Activated CD8-positive, alpha-beta T cell treated with anti-CD3 and anti-CD28 coated beads, Interleukin-2, amount 10 ng/mL, durations not matched to agents 7 days and 5 days (primary cell): ENCODE results near the gene FOXK2. TPM values are rescaled to one million over a fixed set of nuclear protein-coding genes. Genes with fewer than 3 reads are reported as not detected.
"Not testable (repeated sequence)": the region's sequence is repeated elsewhere in the genome, so short reads cannot be mapped to it uniquely, and the experiment has no call there.

Source experiments
- ATAC-seq: fragments of 150-1000 bp; cut with Tn5 transposase; one replicate; pipeline ENCODE4 v1.10.0; 2021; ENCODE audit warnings: moderate library complexity
- CTCF ChIA-PET: fragments of 350-600 bp; sonication (Branson Sonifier 250); formaldehyde crosslinking; loops from one replicate; lab custom pipeline; 2021; ENCODE audit warnings: antibody characterized with exemption; lab: Charles Lee
- POLR2A ChIA-PET: fragments of 350-600 bp; sonication (Branson Sonifier 250); formaldehyde crosslinking; loops from one replicate; lab custom pipeline; 2021; ENCODE audit warnings: antibody characterized with exemption; lab: Charles Lee
- DNase-seq: peaks from one replicate; pipeline ENCODE4 v3.0.0-alpha.2; 2020
- H3K27ac Mint-ChIP-seq: one replicate; pipeline ENCODE4 v1.8.0; 2021; ENCODE audit warnings: mild to moderate bottlenecking, mixed read lengths
- H3K27me3 Mint-ChIP-seq: one replicate; pipeline ENCODE4 v1.8.0; 2021; ENCODE audit warnings: low read depth, mixed read lengths
- H3K36me3 Mint-ChIP-seq: one replicate; pipeline ENCODE4 v1.8.0; 2021; ENCODE audit warnings: low read depth, mixed read lengths
- H3K4me1 Mint-ChIP-seq: one replicate; pipeline ENCODE4 v1.8.0; 2021; ENCODE audit warnings: low read depth, mixed read lengths
- H3K4me3 Mint-ChIP-seq: one replicate; pipeline ENCODE4 v1.8.0; 2021; ENCODE audit warnings: mild to moderate bottlenecking, mixed read lengths
- H3K9me3 Mint-ChIP-seq: one replicate; pipeline ENCODE4 v1.8.0; 2022; ENCODE audit warnings: mixed read lengths; ENCODE audit not compliant: insufficient read depth
- total RNA-seq, 2 experiments: library from RNA; stranded (reverse); gene quantifications; one replicate each; pipeline ENCODE4 v1.2.3, GENCODE V29; 2021

Gene FOXK2
- total RNA-seq, 2 experiments from 2014 or later: 62.3 to 65.3 TPM

DNA sequence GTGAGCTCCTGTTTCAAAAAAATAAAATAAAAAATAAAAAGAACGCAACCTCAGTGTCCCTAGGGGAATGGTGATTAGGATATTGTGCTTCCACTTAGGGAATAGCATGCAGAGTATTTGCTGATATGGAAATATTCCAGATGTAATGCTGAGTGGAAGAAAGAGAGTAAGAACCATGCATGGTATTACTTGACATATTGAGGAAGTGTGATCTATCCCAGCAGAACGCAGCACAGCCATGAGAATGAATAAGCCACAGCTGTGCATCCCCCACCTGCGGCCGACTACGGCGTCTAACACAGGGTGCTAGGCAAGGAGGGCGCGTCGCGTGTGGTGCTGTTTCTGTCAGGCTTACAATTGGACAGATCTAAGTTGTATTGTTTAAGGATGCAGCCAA is 49.5 kb downstream of the FOXK2 start:
- CTCF ChIA-PET: interaction anchor here (2.1 kb wide), 1 partner anchor 15 kb away, joined by 9 read pairs; no protein-coding TSS in a partner anchor
- POLR2A ChIA-PET: no interaction called here
- H3K4me1 Mint-ChIP-seq: no peaks in the 10 kb centered on the region

DNA sequence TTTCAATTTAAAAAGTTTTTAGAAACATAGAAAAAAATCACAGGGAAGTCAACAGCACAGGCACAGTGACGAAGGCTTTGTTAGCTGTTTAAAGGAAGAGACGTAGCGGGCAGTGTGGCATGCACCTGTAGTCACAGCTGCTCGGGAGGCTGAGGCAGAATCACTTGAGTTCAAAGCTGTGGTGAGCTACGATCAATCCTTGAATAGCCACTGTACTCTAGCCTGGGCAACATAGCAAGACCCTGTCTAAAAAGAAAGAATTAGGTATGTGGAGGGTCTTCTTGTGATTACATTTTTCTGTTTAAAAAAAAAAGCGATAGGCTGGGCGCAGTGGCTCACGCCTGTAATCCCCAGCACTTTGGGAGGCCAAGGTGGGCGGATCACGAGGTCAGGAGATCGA is 50.1 kb downstream of the FOXK2 start:
- Mint-ChIP-seq H3K9me3 (no peaks in the 10 kb centered on the region), H3K36me3 (peaks cover 27% of the 10 kb centered on the region), H3K27ac (no peak overlapping the region), H3K4me3 (no peak overlapping the region), H3K4me1 (no peaks in the 10 kb centered on the region), H3K27me3 (no peaks in the 10 kb centered on the region)
- CTCF ChIA-PET: interaction anchor here (2.1 kb wide), 1 partner anchor 15 kb away, joined by 9 read pairs; no protein-coding TSS in a partner anchor
- DNase-seq: no peak
- ATAC-seq: no peak
- POLR2A ChIA-PET: no interaction called here

More for the DNA sequence above, 49.5 kb downstream of the FOXK2 start:
- no peaks in the 10 kb centered on the region for H3K27me3 Mint-ChIP-seq
- ATAC-seq (no peak), DNase-seq (no peak)
- H3K9me3 Mint-ChIP-seq: no peaks in the 10 kb centered on the region
- peaks cover 27% of the 10 kb centered on the region for H3K36me3 Mint-ChIP-seq
- no peak overlapping the region for H3K4me3 Mint-ChIP-seq
- H3K27ac Mint-ChIP-seq: no peak overlapping the region

DNA sequence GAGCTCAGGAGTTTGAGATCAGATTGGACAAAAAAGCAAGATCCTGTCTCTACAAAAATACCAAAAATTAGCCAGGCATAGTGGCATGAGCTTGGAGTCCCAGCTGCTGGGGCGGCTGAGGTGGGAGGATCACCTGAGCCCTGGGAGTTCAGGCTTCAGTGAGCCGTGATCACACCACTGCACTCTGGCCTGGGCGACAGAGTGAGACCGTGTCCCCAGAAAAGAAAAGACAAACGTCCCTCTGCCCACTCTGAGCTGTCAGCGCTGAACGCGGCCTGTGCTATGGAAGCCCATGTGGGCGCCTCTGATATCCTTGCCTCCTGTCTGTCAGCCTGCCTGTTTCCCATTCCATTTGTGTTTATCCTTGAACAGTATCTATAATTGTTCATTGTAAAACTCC is 50.7 kb downstream of the FOXK2 start:
- H3K36me3 Mint-ChIP-seq: peaks cover 24% of the 10 kb centered on the region
- no peak overlapping the region for H3K4me3 Mint-ChIP-seq
- POLR2A ChIA-PET: no interaction called here
- DNase-seq (no peak), ATAC-seq (no peak)
- no peak overlapping the region for H3K27ac Mint-ChIP-seq
- CTCF ChIA-PET: no interaction called here
- no peaks in the 10 kb centered on the region for H3K9me3 Mint-ChIP-seq
- no peaks in the 10 kb centered on the region for H3K4me1 Mint-ChIP-seq
- H3K27me3 Mint-ChIP-seq: no peaks in the 10 kb centered on the region

DNA sequence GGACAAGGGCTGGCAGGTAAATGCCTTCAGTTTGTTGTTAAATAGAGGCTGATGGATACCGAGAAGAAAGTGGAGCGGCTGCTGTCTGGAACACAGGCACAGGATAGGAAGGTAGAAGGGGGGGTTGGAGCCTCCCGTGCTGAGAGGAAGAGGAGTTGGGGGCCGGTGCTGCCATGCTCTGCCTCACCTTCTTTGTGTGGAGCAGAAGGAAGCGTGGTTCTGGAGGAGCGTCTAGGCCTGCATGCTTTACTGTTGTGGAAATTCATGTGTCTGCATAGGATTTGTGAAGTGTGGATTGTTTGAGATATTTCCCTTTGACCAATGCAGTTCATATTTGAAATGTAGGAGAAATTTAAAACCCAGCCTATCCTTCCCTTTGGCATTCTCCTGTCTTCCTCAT is 52.3 kb downstream of the FOXK2 start:
- Mint-ChIP-seq H3K27ac (no peak overlapping the region), H3K4me3 (no peak overlapping the region), H3K27me3 (no peaks in the 10 kb centered on the region), H3K9me3 (no peaks in the 10 kb centered on the region), H3K36me3 (peaks cover 26% of the 10 kb centered on the region), H3K4me1 (no peaks in the 10 kb centered on the region)
- no peak for ATAC-seq
- DNase-seq: no peak
- POLR2A ChIA-PET: no interaction called here
- CTCF ChIA-PET: no interaction called here

DNA sequence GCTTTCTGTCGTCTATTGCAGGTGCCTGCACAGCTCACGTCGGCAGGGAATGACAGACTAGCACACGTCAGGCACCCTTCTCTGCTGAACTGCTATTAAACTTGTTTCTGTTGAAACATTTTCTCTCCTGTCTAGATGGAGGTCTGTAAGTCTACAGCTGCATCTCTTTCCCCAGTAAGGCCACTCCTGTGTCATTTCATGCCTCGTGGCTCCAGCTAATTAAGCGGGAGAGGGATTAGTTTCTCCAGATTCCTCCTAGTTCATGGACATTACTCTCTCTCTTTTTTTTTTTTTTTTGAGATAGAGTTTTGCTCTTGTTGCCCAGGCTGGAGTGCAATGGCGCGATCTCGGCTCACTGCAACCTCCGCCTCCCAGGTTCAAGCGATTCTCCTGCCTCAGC is 54.5 kb downstream of the FOXK2 start:
- no peaks in the 10 kb centered on the region for H3K27me3 Mint-ChIP-seq
- no peak overlapping the region for H3K27ac Mint-ChIP-seq
- no peaks in the 10 kb centered on the region for H3K9me3 Mint-ChIP-seq
- peaks cover 17% of the 10 kb centered on the region for H3K36me3 Mint-ChIP-seq
- ATAC-seq: no peak
- ChIA-PET POLR2A (no interaction called here), CTCF (interaction anchor here (2.4 kb wide), 1 partner anchor 19 kb away, joined by 6 read pairs; no protein-coding TSS in a partner anchor)
- no peak overlapping the region for H3K4me3 Mint-ChIP-seq
- DNase-seq: no peak
- no peaks in the 10 kb centered on the region for H3K4me1 Mint-ChIP-seq

DNA sequence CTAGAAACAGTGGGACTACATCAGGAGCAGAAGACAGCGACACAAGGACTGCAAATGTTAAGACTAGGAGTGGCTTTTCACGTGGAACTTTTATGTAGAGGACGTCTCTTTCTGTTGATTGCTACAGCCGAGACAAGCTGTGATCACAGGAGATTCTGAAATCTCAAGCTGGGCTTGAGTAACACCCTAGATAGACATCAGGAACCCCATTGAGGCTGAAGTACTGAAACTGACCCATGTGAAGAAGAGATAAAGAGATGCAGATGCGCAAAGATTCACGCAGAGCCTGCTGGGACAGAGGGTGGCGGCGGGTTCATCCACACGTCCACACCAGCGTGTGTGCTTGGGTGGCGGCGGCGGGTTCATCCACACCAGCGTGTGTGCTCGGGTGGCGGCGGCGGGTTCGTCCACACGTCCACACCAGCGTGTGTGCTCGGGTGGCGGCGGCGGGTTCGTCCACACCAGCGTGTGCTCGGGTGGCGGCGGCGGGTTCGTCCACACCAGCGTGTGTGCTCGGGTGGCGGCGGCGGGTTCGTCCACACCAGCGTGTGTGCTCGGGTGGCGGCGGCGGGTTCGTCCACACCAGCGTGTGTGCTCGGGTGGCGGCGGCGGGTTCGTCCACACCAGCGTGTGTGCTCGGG is 56.2 kb downstream of the FOXK2 start:
- CTCF ChIA-PET: interaction anchor here (2.4 kb wide), 1 partner anchor 21 kb away, joined by 6 read pairs; no protein-coding TSS in a partner anchor

DNA sequence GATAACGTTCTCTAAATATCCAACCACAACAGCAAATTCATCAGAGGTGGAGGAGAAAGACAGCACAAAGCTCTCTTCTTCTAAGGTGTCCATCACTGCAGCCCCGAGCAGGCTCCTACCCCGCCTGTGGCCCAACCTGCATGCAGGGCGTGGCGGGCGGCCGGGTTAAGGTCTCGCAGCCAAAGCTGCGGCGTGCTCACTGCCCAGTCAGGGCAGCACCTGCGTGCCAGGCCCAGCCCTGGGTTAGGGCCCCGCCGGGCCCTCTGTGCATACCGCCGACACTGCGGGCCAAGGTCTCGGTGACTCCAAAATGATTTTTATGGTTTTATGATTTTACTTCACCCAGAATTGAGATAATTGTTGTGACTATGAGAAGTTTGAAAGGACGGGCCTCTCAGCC is 57.8 kb downstream of the FOXK2 start:
- H3K27ac Mint-ChIP-seq: no peak overlapping the region
- ATAC-seq: no peak
- CTCF ChIA-PET: no interaction called here

More for the DNA sequence above, 56.2 kb downstream of the FOXK2 start:
- H3K4me3 Mint-ChIP-seq, H3K9me3 Mint-ChIP-seq, H3K27ac Mint-ChIP-seq, H3K27me3 Mint-ChIP-seq, ATAC-seq, POLR2A ChIA-PET, DNase-seq, H3K4me1 Mint-ChIP-seq: not testable (repeated sequence)
- peaks cover 16% of the 10 kb centered on the region for H3K36me3 Mint-ChIP-seq

DNA sequence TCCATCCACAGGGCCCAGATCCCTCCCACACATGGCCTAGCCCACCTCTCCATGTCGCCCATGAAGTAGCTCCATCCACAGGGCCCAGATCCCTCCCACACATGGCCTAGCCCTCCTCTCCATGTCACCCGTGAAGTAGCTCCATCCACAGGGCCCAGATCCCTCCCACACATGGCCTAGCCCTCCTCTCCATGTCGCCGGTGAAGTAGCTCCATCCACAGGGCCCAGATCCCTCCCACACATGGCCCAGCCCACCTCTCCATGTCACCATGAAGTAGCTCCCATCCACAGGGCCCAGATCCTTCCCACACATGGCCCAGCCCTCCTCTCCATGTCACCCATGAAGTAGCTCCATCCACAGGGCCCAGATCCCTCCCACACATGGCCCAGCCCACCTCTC is 60.4 kb downstream of the FOXK2 start:
- H3K9me3 Mint-ChIP-seq, H3K4me3 Mint-ChIP-seq, H3K4me1 Mint-ChIP-seq, H3K27me3 Mint-ChIP-seq, DNase-seq, H3K27ac Mint-ChIP-seq, ATAC-seq, CTCF ChIA-PET: not testable (repeated sequence)
- POLR2A ChIA-PET: interaction anchor here (0.7 kb wide), 1 partner anchor 79 kb away, joined by 5 read pairs; no protein-coding TSS in a partner anchor
- peaks cover 21% of the 10 kb centered on the region for H3K36me3 Mint-ChIP-seq

More for the DNA sequence above, 57.8 kb downstream of the FOXK2 start:
- no peaks in the 10 kb centered on the region for H3K4me1 Mint-ChIP-seq
- H3K27me3 Mint-ChIP-seq: no peaks in the 10 kb centered on the region
- no peak overlapping the region for H3K4me3 Mint-ChIP-seq
- no peak for DNase-seq
- POLR2A ChIA-PET: no interaction called here
- H3K36me3 Mint-ChIP-seq: peaks cover 13% of the 10 kb centered on the region
- H3K9me3 Mint-ChIP-seq: no peaks in the 10 kb centered on the region

DNA sequence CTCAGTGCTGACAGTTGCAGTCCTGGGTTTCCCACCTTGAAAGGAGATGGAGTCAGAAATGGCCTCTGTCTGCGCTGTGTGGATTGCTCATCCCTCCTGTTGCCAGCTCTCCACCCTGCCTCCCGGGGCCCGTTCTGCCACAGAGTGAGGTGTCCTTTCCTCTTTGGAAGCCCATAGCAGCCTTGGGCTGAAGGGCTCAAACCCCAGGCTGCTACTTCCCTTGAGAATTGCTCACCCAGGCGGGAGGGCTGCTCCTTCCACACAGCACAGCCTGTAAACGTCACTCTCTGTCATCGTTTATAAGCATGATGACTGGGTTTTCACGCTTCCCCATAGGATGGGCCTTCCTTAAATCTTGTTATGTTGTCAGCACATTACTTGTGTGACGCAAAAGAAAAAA is 62.7 kb downstream of the FOXK2 start:
- peaks cover 31% of the 10 kb centered on the region for H3K36me3 Mint-ChIP-seq
- H3K4me1 Mint-ChIP-seq: peaks cover 9% of the 10 kb centered on the region
- H3K4me3 Mint-ChIP-seq: no peak overlapping the region
- DNase-seq (no peak), ATAC-seq (no peak)
- CTCF ChIA-PET: no interaction called here
- no peaks in the 10 kb centered on the region for H3K27me3 Mint-ChIP-seq
- POLR2A ChIA-PET: no interaction called here
- peak overlapping the region; percentile 27 for H3K27ac Mint-ChIP-seq
- no peaks in the 10 kb centered on the region for H3K9me3 Mint-ChIP-seq

DNA sequence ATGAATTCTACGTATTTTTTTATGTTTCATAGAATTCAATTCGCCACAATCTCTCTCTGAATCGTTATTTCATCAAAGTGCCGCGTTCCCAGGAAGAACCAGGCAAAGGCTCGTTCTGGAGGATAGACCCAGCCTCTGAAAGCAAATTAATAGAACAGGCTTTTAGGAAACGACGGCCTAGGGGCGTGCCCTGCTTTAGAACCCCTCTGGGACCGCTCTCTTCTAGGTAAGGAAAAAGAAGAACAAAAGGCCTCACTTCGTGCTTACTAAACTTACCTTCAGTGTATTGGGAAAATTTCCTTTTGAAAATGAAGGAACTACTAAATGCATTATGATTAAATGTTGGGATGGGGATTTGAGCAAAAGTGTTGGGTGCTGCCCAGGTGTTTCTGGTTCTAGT is 63.2 kb downstream of the FOXK2 start:
- no peak overlapping the region for H3K27ac Mint-ChIP-seq
- H3K4me1 Mint-ChIP-seq: peaks cover 9% of the 10 kb centered on the region
- POLR2A ChIA-PET: interaction anchor here (1.1 kb wide), 1 partner anchor 9 kb away, joined by 6 read pairs; no protein-coding TSS in a partner anchor
- H3K36me3 Mint-ChIP-seq: peaks cover 34% of the 10 kb centered on the region
- DNase-seq (no peak), ATAC-seq (no peak)
- CTCF ChIA-PET: no interaction called here
- H3K4me3 Mint-ChIP-seq: no peak overlapping the region
- H3K9me3 Mint-ChIP-seq: no peaks in the 10 kb centered on the region
- H3K27me3 Mint-ChIP-seq: no peaks in the 10 kb centered on the region

DNA sequence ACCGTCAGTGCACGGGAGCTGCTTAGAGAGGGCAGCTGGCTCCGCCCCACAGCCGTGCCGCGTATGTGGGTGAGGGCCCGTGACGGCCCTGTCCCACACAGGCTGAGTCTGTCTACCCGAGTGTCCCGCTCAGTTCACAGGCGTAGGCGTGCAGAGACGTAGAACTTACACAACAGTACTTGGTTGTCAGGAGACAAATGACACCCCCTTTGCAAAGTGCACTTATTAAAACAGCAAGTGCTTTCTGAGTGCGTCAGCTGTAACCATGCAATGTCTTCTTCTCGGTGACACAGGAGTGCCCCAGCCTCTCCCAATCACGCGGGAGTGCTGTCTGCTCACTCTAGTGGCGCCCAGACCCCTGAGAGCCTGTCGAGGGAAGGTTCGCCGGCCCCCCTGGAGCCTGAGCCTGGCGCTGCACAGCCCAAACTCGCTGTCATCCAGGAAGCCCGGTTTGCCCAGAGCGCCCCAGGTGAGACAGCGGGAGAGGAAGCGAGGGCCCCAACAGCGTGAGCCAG is 64.2 kb downstream of the FOXK2 start:
- Mint-ChIP-seq H3K4me1 (peaks cover 9% of the 10 kb centered on the region), H3K4me3 (no peak overlapping the region), H3K27me3 (no peaks in the 10 kb centered on the region), H3K9me3 (no peaks in the 10 kb centered on the region), H3K27ac (no peak overlapping the region), H3K36me3 (peaks cover 40% of the 10 kb centered on the region)
- CTCF ChIA-PET: no interaction called here
- peak; percentile 49 for ATAC-seq
- no peak for DNase-seq
- POLR2A ChIA-PET: interaction anchor here (1.1 kb wide), 1 partner anchor 8 kb away, joined by 6 read pairs; no protein-coding TSS in a partner anchor

DNA sequence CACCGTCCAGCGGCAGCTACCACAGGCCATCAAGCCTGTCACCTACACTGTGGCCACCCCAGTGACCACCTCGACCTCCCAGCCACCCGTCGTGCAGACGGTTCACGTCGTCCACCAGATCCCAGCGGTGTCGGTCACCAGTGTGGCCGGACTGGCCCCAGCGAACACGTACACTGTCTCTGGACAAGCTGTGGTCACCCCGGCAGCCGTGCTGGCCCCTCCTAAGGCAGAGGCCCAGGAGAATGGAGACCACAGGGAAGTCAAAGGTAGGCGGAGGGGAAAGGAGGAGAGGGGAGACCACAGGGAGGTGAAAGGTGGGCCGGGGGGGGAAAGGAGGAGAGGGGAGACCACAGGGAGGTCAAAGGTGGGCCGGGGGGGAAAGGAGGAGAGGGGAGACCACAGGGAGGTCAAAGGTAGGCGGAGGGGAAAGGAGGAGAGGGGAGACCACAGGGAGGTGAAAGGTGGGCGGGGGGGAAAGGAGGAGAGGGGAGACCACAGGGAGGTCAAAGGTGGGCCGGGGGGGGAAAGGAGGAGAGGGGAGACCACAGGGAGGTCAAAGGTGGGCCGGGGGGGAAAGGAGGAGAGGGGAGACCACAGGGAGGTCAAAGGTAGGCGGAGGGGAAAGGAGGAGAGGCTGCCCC is 66.5 kb downstream of the FOXK2 start:
- Mint-ChIP-seq H3K27ac (peak overlapping the region; percentile 60), H3K36me3 (peaks cover 40% of the 10 kb centered on the region)
- H3K9me3 Mint-ChIP-seq, H3K4me1 Mint-ChIP-seq, POLR2A ChIA-PET, ATAC-seq, H3K27me3 Mint-ChIP-seq, CTCF ChIA-PET, DNase-seq, H3K4me3 Mint-ChIP-seq: not testable (repeated sequence)
